Thoracic aorta (tissue), 2 donors: ENCODE results near the gene FRS2. TPM values are rescaled to one million over a fixed set of nuclear protein-coding genes. Genes with fewer than 3 reads are reported as not detected.

ENCODE experiments used
- ATAC-seq: fragments of 150-250 bp; one replicate; pipeline ENCODE4 v1.8.0; 2017; ENCODE audit warnings: low read depth; ENCODE audit not compliant: insufficient number of reproducible peaks, low FRiP score
- DNase-seq: peaks from one replicate; pipeline ENCODE4 v3.0.0-alpha.2; 2020; ENCODE audit warnings: low spot score
- H3K27ac ChIP-seq, 2 donors: fragments of 200-600 bp; sonication (generic); 1 replicate in 1 of 2; 2 replicates in 1 of 2; pipeline ENCODE4 v1.5.1; 2016; ENCODE audit warnings: mild to moderate bottlenecking in 2 of 2, moderate library complexity in 2 of 2
- H3K27me3 ChIP-seq: fragments of 200-600 bp; sonication (generic); replicated peaks from 2 replicates; pipeline ENCODE4 v1.6.0; 2016; ENCODE audit warnings: mild to moderate bottlenecking; ENCODE audit not compliant: insufficient read depth
- H3K36me3 ChIP-seq: fragments of 200-600 bp; sonication (generic); one replicate; pipeline ENCODE4 v1.5.1; 2016
- H3K4me1 ChIP-seq, 2 donors: fragments of 200-600 bp; sonication (generic); 1 replicate in 1 of 2; 2 replicates in 1 of 2; pipeline versions ENCODE4 v1.5.1 to v1.6.0; 2016; ENCODE audit warnings: low read depth in 2 of 2, mild to moderate bottlenecking in 1 of 2; ENCODE audit not compliant: control insufficient read depth in 1 of 2
- H3K4me3 ChIP-seq: fragments of 200-600 bp; sonication (generic); 2 replicates; pipeline ENCODE4 v1.5.1; 2016; ENCODE audit warnings: mild to moderate bottlenecking
- H3K9me3 ChIP-seq: fragments of 200-600 bp; sonication (generic); 2 replicates; pipeline ENCODE4 v1.5.1; 2016
- CTCF ChIP-seq: fragments of 200-600 bp; sonication (generic); IDR thresholded peaks from one replicate; pipeline ENCODE4 v1.5.1; 2019; ENCODE audit warnings: antibody characterized with exemption
- total RNA-seq, 2 donors: library from RNA; depleted of rRNA; stranded (reverse); fragments of >200 nt; gene quantifications; one replicate each; pipeline versions ENCODE4 v1.1.0 to v1.2.3, GENCODE V29; 2016

FRS2 gene
- total RNA-seq, 2 donors from 2014 or later = 29.8 to 72.3 TPM

DNA sequence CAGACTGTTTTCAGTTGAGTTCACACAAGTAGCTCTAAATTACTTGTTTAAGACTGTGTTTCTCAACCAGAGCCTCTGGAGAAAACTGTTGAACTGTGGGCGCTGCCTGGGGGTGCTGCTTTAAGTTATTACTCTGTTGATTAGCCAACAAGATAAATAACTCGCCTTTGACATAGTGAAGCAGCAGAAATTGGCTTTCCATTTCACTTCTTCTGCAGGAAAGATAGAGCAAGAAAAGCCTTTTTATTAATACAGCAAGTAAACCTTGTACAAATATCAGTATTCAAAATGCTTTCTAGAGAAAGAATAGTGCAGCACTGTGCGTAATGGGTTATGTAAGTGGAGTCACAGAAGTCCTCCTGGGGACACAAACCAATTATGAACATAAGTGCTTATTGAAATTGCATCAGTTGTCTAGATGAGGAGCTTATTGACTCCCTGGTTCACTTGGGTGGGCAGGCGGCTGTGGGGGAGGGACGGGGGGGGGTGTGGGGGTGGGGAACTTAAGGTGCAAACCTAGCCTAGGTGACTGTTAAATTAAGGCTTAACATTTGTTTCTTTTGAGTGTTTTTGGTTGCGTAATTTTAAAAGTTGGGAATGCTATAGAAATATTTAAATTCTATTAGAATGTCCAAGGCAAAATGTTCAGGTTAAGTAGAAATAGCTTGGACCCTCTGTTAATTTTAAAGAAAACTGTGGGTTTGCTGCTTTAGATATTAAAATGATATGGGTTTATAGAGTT, 6.3 kb downstream of the FRS2 start:
- H3K9me3 ChIP-seq = no peaks in the 10 kb centered on the region
- H3K27ac ChIP-seq = peak overlapping the region in 1 of 2 donors; percentile 54
- H3K27me3 ChIP-seq = no peaks in the 10 kb centered on the region
- H3K4me1 ChIP-seq = peaks cover 31 to 61% of the 10 kb centered on the region in 2 donors
- H3K4me3 ChIP-seq = peak overlapping the region; percentile 51
- DNase-seq (no peak), ATAC-seq (no peak)
- no peak for TF ChIP-seq CTCF
- H3K36me3 ChIP-seq = no peaks in the 10 kb centered on the region

DNA sequence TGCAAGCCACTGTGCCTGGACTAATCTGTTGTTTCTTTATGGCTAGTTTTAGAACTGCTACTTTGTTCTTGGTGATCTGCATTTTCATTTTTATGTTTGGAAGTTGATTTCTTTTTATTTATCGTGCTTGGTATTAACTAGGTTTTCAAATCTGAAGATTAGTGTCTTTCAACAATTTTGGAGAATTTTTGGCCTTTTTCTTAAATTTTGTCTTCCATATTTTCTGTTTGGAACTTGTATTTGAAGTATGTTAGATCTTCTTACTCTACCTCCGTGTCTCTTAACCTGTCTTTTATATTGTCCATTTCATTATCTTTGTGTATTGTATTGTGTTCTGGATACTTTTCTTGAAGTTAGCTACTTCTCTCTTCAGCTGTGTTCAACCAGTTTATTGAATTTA, 9.5 kb downstream of the FRS2 start:
- no peak for TF ChIP-seq CTCF
- ATAC-seq = no peak
- Histone ChIP-seq H3K9me3 (no peaks in the 10 kb centered on the region), H3K36me3 (no peaks in the 10 kb centered on the region), H3K4me1 (peaks cover 12 to 50% of the 10 kb centered on the region in 2 donors), H3K27ac (no peak overlapping the region), H3K27me3 (no peaks in the 10 kb centered on the region), H3K4me3 (no peak overlapping the region)
- no peak for DNase-seq

- H3K4me3 ChIP-seq = no peak overlapping the region
- DNase-seq (no peak), ATAC-seq (no peak)
- peaks cover 12 to 40% of the 10 kb centered on the region in 2 donors for H3K4me1 ChIP-seq
- no peak overlapping the region for H3K27ac ChIP-seq
- no peak for TF ChIP-seq CTCF
- no peaks in the 10 kb centered on the region for H3K9me3 ChIP-seq
- no peaks in the 10 kb centered on the region for H3K36me3 ChIP-seq
- no peaks in the 10 kb centered on the region for H3K27me3 ChIP-seq
These were observed 10.5 kb downstream of the FRS2 start for GRCh38 chr12:69480698-69481097.

- Histone ChIP-seq H3K27me3 (no peaks in the 10 kb centered on the region), H3K4me1 (peaks cover 12 to 36% of the 10 kb centered on the region in 2 donors), H3K36me3 (no peaks in the 10 kb centered on the region), H3K4me3 (no peak overlapping the region), H3K9me3 (no peaks in the 10 kb centered on the region), H3K27ac (no peak overlapping the region)
- no peak for TF ChIP-seq CTCF
- no peak for ATAC-seq
- no peak for DNase-seq
These were observed 10.9 kb downstream of the FRS2 start for GRCh38 chr12:69481133-69481532.

DNA sequence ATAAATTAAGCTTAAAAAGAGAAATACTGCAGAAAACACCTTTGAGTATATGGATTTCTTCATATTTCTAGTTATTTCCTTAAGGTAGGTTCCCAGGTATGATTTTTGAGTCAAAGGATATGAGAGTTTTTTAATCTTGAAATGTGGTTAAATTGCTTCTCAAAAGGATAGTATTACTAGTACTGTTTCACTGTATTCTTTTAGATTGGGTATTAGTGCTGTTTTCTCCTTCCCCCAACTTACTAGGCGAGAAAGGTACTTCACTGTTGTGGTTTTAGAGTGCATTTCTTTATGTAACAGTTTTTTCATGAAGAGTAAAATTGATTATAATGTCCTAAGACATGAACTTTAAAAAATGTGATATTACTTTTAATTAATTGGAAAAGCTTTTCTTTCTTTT, 13.5 kb downstream of the FRS2 start:
- no peaks in the 10 kb centered on the region for H3K27me3 ChIP-seq
- H3K36me3 ChIP-seq = no peaks in the 10 kb centered on the region
- no peak for ATAC-seq
- peaks cover 5% of the 10 kb centered on the region for H3K9me3 ChIP-seq
- peaks cover 9 to 33% of the 10 kb centered on the region in 2 donors for H3K4me1 ChIP-seq
- H3K4me3 ChIP-seq = no peak overlapping the region
- H3K27ac ChIP-seq = no peak overlapping the region
- no peak for TF ChIP-seq CTCF
- no peak for DNase-seq
